Mucosa of descending colon (tissue), 3 donors: Measurements from ENCODE around the gene RASGRF2. TPM values are rescaled to one million over a fixed set of nuclear protein-coding genes. Genes with fewer than 3 reads are reported as not detected.

Experiments used
- ATAC-seq: fragments of 200-7000 bp; cut with Tn5 transposase; one replicate; pipeline ENCODE4 v1.9.1; 2020; ENCODE audit warnings: mild to moderate bottlenecking, moderate library complexity
- DNase-seq, 3 donors: peaks; one replicate each; pipeline ENCODE4 v3.0.0-alpha.2; 2020
- H3K36me3 ChIP-seq: fragments of 200-600 bp; one replicate; pipeline ENCODE4 v1.8.0; 2021; ENCODE audit warnings: low read depth, mild to moderate bottlenecking
- H3K4me1 ChIP-seq: fragments of 200-600 bp; one replicate; pipeline ENCODE4 v1.8.0; 2021; ENCODE audit warnings: low read depth, mild to moderate bottlenecking
- H3K4me3 ChIP-seq: fragments of 200-600 bp; one replicate; pipeline ENCODE4 v1.8.0; 2021; ENCODE audit warnings: mild to moderate bottlenecking
- H3K9me3 ChIP-seq: fragments of 200-600 bp; one replicate; pipeline ENCODE4 v1.8.0; 2021; ENCODE audit warnings: mild to moderate bottlenecking
- intact Hi-C, 2 donors: fragments of 100-400 bp; cut with DNase I in 1 of 2; cut with micrococcal nuclease in 1 of 2; formaldehyde crosslinking; loops; one replicate each; pipeline versions ENCODE4 v1.11.0 to v1.11.1; 2022; cut with DNase I, micrococcal nuclease
- total RNA-seq, 3 donors: library from RNA; stranded (reverse); fragmentation: NEBNext Ultra II Directional in 2 of 3; extraction: Animal tissue kit (Norgen Biotek cat#: 25700) in 2 of 3; gene quantifications; one replicate each; pipeline versions ENCODE4 v1.2.1 to v1.2.4, GENCODE V29; 2021 to 2023
- TF ChIP-seq, protein P1 (sequence below): fragments of 200-600 bp; IDR thresholded peaks from one replicate; pipeline ENCODE4 v1.8.0; 2022; ENCODE audit warnings: antibody characterized with exemption, mild to moderate bottlenecking
- donor health status: DM: no; HTN: no; CAD: no; lungs with moderate emphysema.
- donor health status: DM: no; HTN: no; CAD: no.
- donor health status: DM: no; HTN: yes; CAD: no.

Gene RASGRF2
- total RNA-seq, 3 donors from 2014 or later: 2.0 to 8.0 (median 2.9) TPM

- no peak for ATAC-seq
- no peak overlapping the region for H3K4me3 ChIP-seq
- DNase-seq: no peak
- no peaks in the 10 kb centered on the region for H3K9me3 ChIP-seq
- intact Hi-C loops: no loop called here
- TF ChIP-seq, protein P1, sequence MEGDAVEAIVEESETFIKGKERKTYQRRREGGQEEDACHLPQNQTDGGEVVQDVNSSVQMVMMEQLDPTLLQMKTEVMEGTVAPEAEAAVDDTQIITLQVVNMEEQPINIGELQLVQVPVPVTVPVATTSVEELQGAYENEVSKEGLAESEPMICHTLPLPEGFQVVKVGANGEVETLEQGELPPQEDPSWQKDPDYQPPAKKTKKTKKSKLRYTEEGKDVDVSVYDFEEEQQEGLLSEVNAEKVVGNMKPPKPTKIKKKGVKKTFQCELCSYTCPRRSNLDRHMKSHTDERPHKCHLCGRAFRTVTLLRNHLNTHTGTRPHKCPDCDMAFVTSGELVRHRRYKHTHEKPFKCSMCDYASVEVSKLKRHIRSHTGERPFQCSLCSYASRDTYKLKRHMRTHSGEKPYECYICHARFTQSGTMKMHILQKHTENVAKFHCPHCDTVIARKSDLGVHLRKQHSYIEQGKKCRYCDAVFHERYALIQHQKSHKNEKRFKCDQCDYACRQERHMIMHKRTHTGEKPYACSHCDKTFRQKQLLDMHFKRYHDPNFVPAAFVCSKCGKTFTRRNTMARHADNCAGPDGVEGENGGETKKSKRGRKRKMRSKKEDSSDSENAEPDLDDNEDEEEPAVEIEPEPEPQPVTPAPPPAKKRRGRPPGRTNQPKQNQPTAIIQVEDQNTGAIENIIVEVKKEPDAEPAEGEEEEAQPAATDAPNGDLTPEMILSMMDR: no peak
- H3K4me1 ChIP-seq: no peaks in the 10 kb centered on the region
- H3K36me3 ChIP-seq: no peaks in the 10 kb centered on the region
These were observed 254.7 kb downstream of the RASGRF2 start for GRCh38 chr5:81214848-81215247.

DNA sequence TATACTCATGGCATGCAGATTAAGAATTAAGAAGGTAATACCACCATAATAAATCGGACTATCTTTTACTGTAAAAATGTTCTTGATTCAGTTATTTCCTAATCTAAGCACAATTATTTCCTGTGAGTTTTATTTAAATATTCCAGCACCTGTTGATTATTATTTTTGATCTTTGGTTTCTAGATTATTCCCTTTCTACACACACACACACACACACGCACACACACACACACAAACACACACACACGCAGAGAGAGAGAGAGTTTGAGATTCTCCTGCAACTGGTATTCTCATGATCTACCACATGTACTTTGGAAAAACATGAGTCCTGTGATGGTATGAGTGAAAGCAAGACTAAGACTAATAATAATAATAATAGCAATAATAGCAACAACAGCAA is 256.0 kb downstream of the RASGRF2 start:
- Histone ChIP-seq H3K4me1 (no peaks in the 10 kb centered on the region), H3K4me3 (no peak overlapping the region), H3K36me3 (no peaks in the 10 kb centered on the region), H3K9me3 (no peaks in the 10 kb centered on the region)
- intact Hi-C loops: no loop called here
- TF ChIP-seq, protein P1: no peak
- DNase-seq (no peak), ATAC-seq (no peak)

DNA sequence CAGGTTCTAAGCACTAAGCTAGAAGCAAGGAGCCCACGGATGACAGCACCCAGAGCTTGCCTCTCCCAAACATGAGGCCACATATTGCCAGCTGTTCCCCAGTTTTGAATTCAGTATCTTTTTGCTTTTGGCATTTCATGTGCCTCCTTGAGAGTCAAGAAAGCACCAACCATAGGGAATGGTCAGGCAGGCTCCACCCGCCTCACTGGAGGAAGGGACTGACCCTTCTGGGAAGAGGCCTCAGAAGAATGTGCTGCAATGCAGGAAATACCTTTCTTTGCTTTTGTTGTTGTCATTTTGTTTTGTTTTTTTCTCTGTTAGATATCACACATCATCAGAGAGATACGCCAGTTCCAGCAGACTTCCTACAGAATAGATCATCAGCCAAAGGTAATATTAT is 259.2 kb downstream of the RASGRF2 start:
- intact Hi-C loops: no loop called here
- Histone ChIP-seq H3K4me3 (no peak overlapping the region), H3K36me3 (no peaks in the 10 kb centered on the region), H3K9me3 (no peaks in the 10 kb centered on the region), H3K4me1 (no peaks in the 10 kb centered on the region)
- ATAC-seq: no peak
- TF ChIP-seq, protein P1: no peak
- DNase-seq: no peak

DNA sequence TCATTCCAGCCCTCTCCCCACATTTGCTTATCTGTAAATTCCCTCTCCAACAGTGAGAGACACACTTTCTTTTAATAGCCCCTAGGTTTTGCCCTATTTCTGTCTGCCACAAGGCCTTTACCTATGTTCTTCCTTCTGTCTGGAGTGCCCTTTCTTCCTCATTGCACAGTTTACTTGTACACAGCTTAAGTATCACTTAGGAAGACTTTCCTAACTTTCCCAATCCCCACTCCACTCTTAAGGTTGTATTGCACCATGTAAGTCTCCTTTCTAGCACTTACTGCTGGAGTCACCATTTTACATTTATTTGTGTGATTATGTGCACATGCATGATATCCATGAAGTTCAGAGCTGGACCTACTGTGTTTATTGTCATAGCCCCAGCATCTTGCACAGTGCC is 262.1 kb downstream of the RASGRF2 start:
- no peak for ATAC-seq
- Histone ChIP-seq H3K4me3 (no peak overlapping the region), H3K4me1 (no peaks in the 10 kb centered on the region), H3K9me3 (no peaks in the 10 kb centered on the region), H3K36me3 (no peaks in the 10 kb centered on the region)
- TF ChIP-seq, protein P1: no peak
- intact Hi-C loops: no loop called here
- no peak for DNase-seq

GRCh38 chr5:81225463-81225862 is 265.3 kb downstream of the RASGRF2 start:
- TF ChIP-seq, protein P1: no peak
- ATAC-seq (no peak), DNase-seq (no peak)
- intact Hi-C loops: no loop called here
- H3K36me3 ChIP-seq: no peaks in the 10 kb centered on the region
- no peaks in the 10 kb centered on the region for H3K4me1 ChIP-seq
- H3K4me3 ChIP-seq: no peak overlapping the region
- no peaks in the 10 kb centered on the region for H3K9me3 ChIP-seq

- no peaks in the 10 kb centered on the region for H3K9me3 ChIP-seq
- intact Hi-C loops: no loop called here
- DNase-seq (no peak), ATAC-seq (no peak)
- no peak overlapping the region for H3K4me3 ChIP-seq
- TF ChIP-seq, protein P1: no peak
- no peaks in the 10 kb centered on the region for H3K4me1 ChIP-seq
- no peaks in the 10 kb centered on the region for H3K36me3 ChIP-seq
These were observed 266.1 kb downstream of the RASGRF2 start for GRCh38 chr5:81226286-81226685.
